ENCODE data around the gene TGM4. TPM values are rescaled to one million over a fixed set of nuclear protein-coding genes. Genes with fewer than 3 reads are reported as not detected.

Gene TGM4
- total RNA-seq, 3 donors from 2014 or later: 0.16 TPM; not detected in 2

DNA sequence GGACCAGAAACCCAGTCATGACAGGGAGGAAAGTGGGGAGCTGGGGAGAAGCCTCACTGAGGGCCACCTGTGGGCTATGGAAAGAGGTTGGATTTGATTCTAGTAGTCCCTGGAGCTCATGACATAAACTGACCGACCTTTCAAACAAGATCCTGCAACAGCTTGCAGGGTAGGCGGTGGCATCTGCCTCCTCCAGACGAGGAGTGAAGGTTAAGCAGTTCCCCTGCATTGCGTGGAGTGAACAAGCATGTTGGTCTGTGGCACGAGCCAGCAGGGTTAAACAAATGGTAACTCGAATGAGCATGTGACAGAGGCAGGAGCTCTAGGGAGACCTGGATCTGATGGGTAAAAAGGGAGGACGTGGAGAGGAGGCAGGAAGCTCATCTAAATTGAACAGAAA lies 12.7 kb downstream of the TGM4 start:
- no peaks in the 10 kb centered on the region for H3K4me1 ChIP-seq
- H3K4me3 ChIP-seq: no peak overlapping the region
- H3K27me3 ChIP-seq: no peaks in the 10 kb centered on the region
- no peak for TF ChIP-seq POLR2AphosphoS5 (IDR thresholded peaks at IDR 0.05)
- TF ChIP-seq, protein P1, sequence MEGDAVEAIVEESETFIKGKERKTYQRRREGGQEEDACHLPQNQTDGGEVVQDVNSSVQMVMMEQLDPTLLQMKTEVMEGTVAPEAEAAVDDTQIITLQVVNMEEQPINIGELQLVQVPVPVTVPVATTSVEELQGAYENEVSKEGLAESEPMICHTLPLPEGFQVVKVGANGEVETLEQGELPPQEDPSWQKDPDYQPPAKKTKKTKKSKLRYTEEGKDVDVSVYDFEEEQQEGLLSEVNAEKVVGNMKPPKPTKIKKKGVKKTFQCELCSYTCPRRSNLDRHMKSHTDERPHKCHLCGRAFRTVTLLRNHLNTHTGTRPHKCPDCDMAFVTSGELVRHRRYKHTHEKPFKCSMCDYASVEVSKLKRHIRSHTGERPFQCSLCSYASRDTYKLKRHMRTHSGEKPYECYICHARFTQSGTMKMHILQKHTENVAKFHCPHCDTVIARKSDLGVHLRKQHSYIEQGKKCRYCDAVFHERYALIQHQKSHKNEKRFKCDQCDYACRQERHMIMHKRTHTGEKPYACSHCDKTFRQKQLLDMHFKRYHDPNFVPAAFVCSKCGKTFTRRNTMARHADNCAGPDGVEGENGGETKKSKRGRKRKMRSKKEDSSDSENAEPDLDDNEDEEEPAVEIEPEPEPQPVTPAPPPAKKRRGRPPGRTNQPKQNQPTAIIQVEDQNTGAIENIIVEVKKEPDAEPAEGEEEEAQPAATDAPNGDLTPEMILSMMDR (IDR thresholded peaks at IDR 0.05): no peak
- TF ChIP-seq POLR2A (IDR thresholded peaks at IDR 0.05): no peak
- H3K36me3 ChIP-seq: no peaks in the 10 kb centered on the region
- intact Hi-C loops (cut with DNase I; ENCODE audit: low total_unique reads): no loop called here
- no peaks in the 10 kb centered on the region for H3K9me3 ChIP-seq
- no peak for DNase-seq (ENCODE audit: low spot score in 2 of 2)
- H3K27ac ChIP-seq: no peak overlapping the region

- TF ChIP-seq POLR2A (IDR thresholded peaks at IDR 0.05) (no peak), POLR2AphosphoS5 (IDR thresholded peaks at IDR 0.05) (no peak)
- TF ChIP-seq, protein P1 (IDR thresholded peaks at IDR 0.05): no peak
- intact Hi-C loops (cut with DNase I; ENCODE audit: low total_unique reads): no loop called here
- H3K4me3 ChIP-seq: no peak overlapping the region
- no peak for DNase-seq (ENCODE audit: low spot score in 2 of 2)
- H3K4me1 ChIP-seq: no peaks in the 10 kb centered on the region
- H3K36me3 ChIP-seq: no peaks in the 10 kb centered on the region
- no peak overlapping the region for H3K27ac ChIP-seq
- H3K9me3 ChIP-seq: no peaks in the 10 kb centered on the region
- no peaks in the 10 kb centered on the region for H3K27me3 ChIP-seq
Observed at GRCh38 chr3:44890258-44890657, 15.8 kb downstream of the TGM4 start.

GRCh38 chr3:44890852-44891251 lies 16.4 kb downstream of the TGM4 start:
- Histone ChIP-seq H3K4me3 (no peak overlapping the region), H3K27ac (no peak overlapping the region), H3K4me1 (no peaks in the 10 kb centered on the region), H3K36me3 (no peaks in the 10 kb centered on the region), H3K27me3 (no peaks in the 10 kb centered on the region), H3K9me3 (no peaks in the 10 kb centered on the region)
- no peak for TF ChIP-seq POLR2A (IDR thresholded peaks at IDR 0.05)
- TF ChIP-seq, protein P1 (IDR thresholded peaks at IDR 0.05): no peak
- TF ChIP-seq POLR2AphosphoS5 (IDR thresholded peaks at IDR 0.05): no peak
- DNase-seq (ENCODE audit: low spot score in 2 of 2): no peak
- intact Hi-C loops (cut with DNase I; ENCODE audit: low total_unique reads): no loop called here

DNA sequence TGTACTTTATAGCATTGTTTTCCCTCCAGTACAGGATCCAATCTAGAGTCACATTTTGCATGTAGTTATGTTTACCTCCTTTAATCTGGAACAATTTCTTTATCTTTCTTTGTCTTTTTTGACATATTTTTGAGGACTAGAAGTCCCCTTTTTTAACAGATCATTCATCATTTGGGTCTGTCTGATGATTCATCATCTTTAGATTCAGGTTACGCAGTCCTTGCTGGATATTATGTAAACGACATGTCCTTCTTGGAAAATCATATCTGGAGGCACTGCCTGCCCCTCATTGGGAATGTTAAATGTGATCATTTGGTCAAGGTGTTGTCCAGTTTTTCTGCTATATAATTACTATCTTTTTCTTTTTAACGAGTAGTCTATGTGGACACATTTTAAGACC lies 18.3 kb downstream of the TGM4 start:
- Histone ChIP-seq H3K4me3 (no peak overlapping the region), H3K4me1 (no peaks in the 10 kb centered on the region), H3K27ac (no peak overlapping the region), H3K9me3 (no peaks in the 10 kb centered on the region), H3K36me3 (no peaks in the 10 kb centered on the region), H3K27me3 (no peaks in the 10 kb centered on the region)
- intact Hi-C loops (cut with DNase I; ENCODE audit: low total_unique reads): no loop called here
- DNase-seq (ENCODE audit: low spot score in 2 of 2): no peak
- TF ChIP-seq POLR2AphosphoS5 (IDR thresholded peaks at IDR 0.05): no peak
- TF ChIP-seq, protein P1 (IDR thresholded peaks at IDR 0.05): no peak
- no peak for TF ChIP-seq POLR2A (IDR thresholded peaks at IDR 0.05)

- Histone ChIP-seq H3K4me3 (no peak overlapping the region), H3K4me1 (no peaks in the 10 kb centered on the region), H3K27ac (no peak overlapping the region), H3K27me3 (no peaks in the 10 kb centered on the region), H3K36me3 (no peaks in the 10 kb centered on the region), H3K9me3 (no peaks in the 10 kb centered on the region)
- intact Hi-C loops (cut with DNase I; ENCODE audit: low total_unique reads): no loop called here
- TF ChIP-seq, protein P1 (IDR thresholded peaks at IDR 0.05): no peak
- TF ChIP-seq POLR2A (IDR thresholded peaks at IDR 0.05) (no peak), POLR2AphosphoS5 (IDR thresholded peaks at IDR 0.05) (no peak)
- no peak for DNase-seq (ENCODE audit: low spot score in 2 of 2)
Observed at GRCh38 chr3:44893097-44893496, 18.7 kb downstream of the TGM4 start.

Data from breast epithelium (tissue), 4 donors.